ENCODE data around the gene BHLHE41. TPM values are rescaled to one million over a fixed set of nuclear protein-coding genes. Genes with fewer than 3 reads are reported as not detected.

The BHLHE41 gene
- total and polyA plus RNA-seq, 2 of the 4 experiments (the other 2 are of a cell fraction), result 0.72 to 3.8 TPM

- H3K9me1 ChIP-seq (ENCODE audit: insufficient read depth, low read length), result peaks cover 15% of the 10 kb centered on the region
- H3K27ac ChIP-seq (ENCODE audit: insufficient read depth, low read length), result no peak overlapping the region
- CTCF ChIA-PET, result interaction anchor here (0.9 kb wide), 1 partner anchor 14 kb away, joined by 4 read pairs; no protein-coding TSS in a partner anchor
- no peaks in the 10 kb centered on the region for H3K79me1 ChIP-seq (ENCODE audit: low read depth in 1 of 2, low read length in 2 of 2)
- POLR2A ChIA-PET (ENCODE audit: unreplicated experiment), result no interaction called here
- DNase-seq, result no peak
- peak overlapping the region; percentile 42 to 82; a peak in 3 of 4 replicates for H4K8ac ChIP-seq (ENCODE audit: low read depth in 2 of 2, low read length in 2 of 2)
- H2BK20ac ChIP-seq (ENCODE audit: low read depth, low read length), result peak overlapping the region; percentile 92
- no peak overlapping the region for H3K9ac ChIP-seq (ENCODE audit: low read depth, low read length)
- H3K36me3 ChIP-seq (ENCODE audit: control insufficient read depth, insufficient read depth, low read length), result no peaks in the 10 kb centered on the region
- H3K14ac ChIP-seq (replicated peaks; ENCODE audit: low read depth, low read length), result peak overlapping the region; percentile 97
- peak overlapping the region; percentile 79 for H2BK120ac ChIP-seq (ENCODE audit: low read depth, low read length)
- H3K4ac ChIP-seq (ENCODE audit: low read depth, low read length), result peak overlapping the region; percentile 88
- no peak overlapping the region for H3K56ac ChIP-seq (ENCODE audit: extremely low read depth, insufficient read depth, low read length)
- WGBS, 2 experiments (ENCODE audit: extremely low coverage in 2 of 2, insufficient read length in 1 of 2), result 86% methylated on average over 2 of the region's 2 CpGs; no CpG with 5 or more reads in 1 of the 2 experiments
- no peaks in the 10 kb centered on the region for H4K20me1 ChIP-seq (ENCODE audit: insufficient read depth, low read length)
- BruUV-seq (replicated peaks), result no TSS peak
- no peak overlapping the region for H3K4me3 ChIP-seq (ENCODE audit: insufficient read depth, low read depth, low read length)
- peak overlapping the region; percentile 69; the same call in 2 of the 3 replicates for H2BK15ac ChIP-seq (ENCODE audit: low read depth, low read length)
- H2AK5ac ChIP-seq (ENCODE audit: low read depth, low read length), result peak overlapping the region; percentile 97
- no peak for ATAC-seq (ENCODE audit: low read depth)
- H3K23ac ChIP-seq (ENCODE audit: low read depth, low read length), result peak overlapping the region; percentile 67; the same call in 1 of the 2 replicates
- intact Hi-C loops (cut with micrococcal nuclease), result loop anchor here (5.0 kb wide), 1 partner anchor 40 kb away; no protein-coding TSS in a partner anchor
- dilution Hi-C loops (cut with HindIII; ENCODE audit: low sequenced_read_pairs, unreplicated experiment), result no loop called here
- peak overlapping the region; percentile 74; the same call in 1 of the 2 replicates for H3K18ac ChIP-seq (ENCODE audit: low read depth, low read length)
- H3K27me3 ChIP-seq (ENCODE audit: control insufficient read depth, insufficient read depth, low read length), result no peaks in the 10 kb centered on the region; the same call in 1 of the 2 replicates
- no peaks in the 10 kb centered on the region for H3K9me3 ChIP-seq (ENCODE audit: control insufficient read depth, insufficient read depth, low read length)
- H4K91ac ChIP-seq (ENCODE audit: insufficient read depth, low read depth, low read length), result peak overlapping the region; percentile 81
- peak overlapping the region; percentile 12 for H2AK9ac ChIP-seq (replicated peaks; ENCODE audit: low read depth, low read length, poor library complexity)
- in situ Hi-C loops (cut with MboI; ENCODE audit: low sequenced_read_pairs), result no loop called here
- H4K5ac ChIP-seq (ENCODE audit: low read depth, low read length), result peak overlapping the region; percentile 22; the same call in 1 of the 2 replicates
- H3K4me1 ChIP-seq (ENCODE audit: control insufficient read depth, insufficient read depth, low read length), result peaks cover 19% of the 10 kb centered on the region
- peak overlapping the region; percentile 4; the same call in 1 of the 2 replicates for H3K4me2 ChIP-seq (ENCODE audit: low read depth, low read length)
- H2BK5ac ChIP-seq (ENCODE audit: low read depth, low read length, poor library complexity, severe bottlenecking), result peak overlapping the region; percentile 78
- H2AFZ ChIP-seq (replicated peaks; ENCODE audit: low read length, poor library complexity), result peak overlapping the region; percentile 38
- TF ChIP-seq USF2 (IDR thresholded peaks at IDR 0.05; ENCODE audit: low read depth, low read length) (no peak), NFE2L2 (IDR thresholded peaks at IDR 0.05; ENCODE audit: low read depth, low read length) (no peak), CEBPB (IDR thresholded peaks at IDR 0.05; ENCODE audit: low read depth, low read length) (no peak), RFX5 (IDR thresholded peaks at IDR 0.05; ENCODE audit: low read depth, low read length) (no peak), BHLHE40 (IDR thresholded peaks at IDR 0.05; ENCODE audit: low read depth, low read length) (no peak), MXI1 (IDR thresholded peaks at IDR 0.05; ENCODE audit: borderline replicate concordance, low read depth, low read length) (no peak), CTCF (conservative IDR thresholded peaks at IDR 0.05; ENCODE audit: low read depth, low read length) (no peak), RAD21 (IDR thresholded peaks at IDR 0.05; ENCODE audit: low read length) (no peak), MAZ (IDR thresholded peaks at IDR 0.05; ENCODE audit: borderline replicate concordance, low read depth, low read length) (no peak), MAFK (IDR thresholded peaks at IDR 0.05; ENCODE audit: low read depth, low read length) (no peak), RCOR1 (IDR thresholded peaks at IDR 0.05; ENCODE audit: insufficient replicate concordance, low read length) (no peak), SMC3 (IDR thresholded peaks at IDR 0.05; ENCODE audit: low read depth, low read length) (no peak), ELK1 (IDR thresholded peaks at IDR 0.05; ENCODE audit: borderline replicate concordance, low read depth, low read length) (no peak), POLR2A (IDR thresholded peaks at IDR 0.05; ENCODE audit: low read depth, low read length) (no peak), FOS (IDR thresholded peaks at IDR 0.05; ENCODE audit: low read depth, low read length) (no peak)
Measured at GRCh38 chr12:26152507-26153102, 27.8 kb upstream of the BHLHE41 start.
